ENCODE data around the gene DEFB127.
A peak's percentile ranks its signal among the peaks of the same experiment; 100 is the strongest.
"Not testable (repeated sequence)": the region's sequence is repeated elsewhere in the genome, so short reads cannot be mapped to it uniquely, and the experiment has no call there.

The DEFB127 gene, protein sequence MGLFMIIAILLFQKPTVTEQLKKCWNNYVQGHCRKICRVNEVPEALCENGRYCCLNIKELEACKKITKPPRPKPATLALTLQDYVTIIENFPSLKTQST

DNA sequence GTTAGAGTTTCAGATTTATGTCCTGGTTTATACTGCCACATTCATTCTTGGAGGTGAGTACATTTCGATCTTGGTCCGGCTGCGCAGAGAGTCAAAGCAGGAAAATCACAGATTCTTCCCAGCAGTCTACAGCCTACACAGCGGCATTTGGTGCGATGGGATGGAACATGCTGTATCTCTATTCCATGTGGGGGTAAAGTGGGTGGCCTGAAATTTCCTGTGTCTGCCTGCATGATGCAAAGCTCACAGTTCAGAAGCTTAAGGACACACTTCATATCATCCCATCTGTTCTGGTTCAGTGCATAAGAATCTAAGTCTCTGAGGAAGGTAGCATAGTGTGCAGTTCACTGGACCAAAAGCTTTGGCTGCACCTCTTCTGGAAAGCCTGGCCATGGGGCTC is at the start of gene DEFB127:
Gene DEFB127, plus strand, starts transcription at position 301 of the 400 bp plus-strand sequence. Its CDS starts 91 bp downstream, at position 392.
- TF ChIP-seq, protein P1, sequence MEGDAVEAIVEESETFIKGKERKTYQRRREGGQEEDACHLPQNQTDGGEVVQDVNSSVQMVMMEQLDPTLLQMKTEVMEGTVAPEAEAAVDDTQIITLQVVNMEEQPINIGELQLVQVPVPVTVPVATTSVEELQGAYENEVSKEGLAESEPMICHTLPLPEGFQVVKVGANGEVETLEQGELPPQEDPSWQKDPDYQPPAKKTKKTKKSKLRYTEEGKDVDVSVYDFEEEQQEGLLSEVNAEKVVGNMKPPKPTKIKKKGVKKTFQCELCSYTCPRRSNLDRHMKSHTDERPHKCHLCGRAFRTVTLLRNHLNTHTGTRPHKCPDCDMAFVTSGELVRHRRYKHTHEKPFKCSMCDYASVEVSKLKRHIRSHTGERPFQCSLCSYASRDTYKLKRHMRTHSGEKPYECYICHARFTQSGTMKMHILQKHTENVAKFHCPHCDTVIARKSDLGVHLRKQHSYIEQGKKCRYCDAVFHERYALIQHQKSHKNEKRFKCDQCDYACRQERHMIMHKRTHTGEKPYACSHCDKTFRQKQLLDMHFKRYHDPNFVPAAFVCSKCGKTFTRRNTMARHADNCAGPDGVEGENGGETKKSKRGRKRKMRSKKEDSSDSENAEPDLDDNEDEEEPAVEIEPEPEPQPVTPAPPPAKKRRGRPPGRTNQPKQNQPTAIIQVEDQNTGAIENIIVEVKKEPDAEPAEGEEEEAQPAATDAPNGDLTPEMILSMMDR (IDR thresholded peaks at IDR 0.05; ENCODE audit: low read depth, low read length): no peak
- H3K4me3 ChIP-seq (ENCODE audit: low read depth, low read length): no peak within 1 kb of the TSS

DNA sequence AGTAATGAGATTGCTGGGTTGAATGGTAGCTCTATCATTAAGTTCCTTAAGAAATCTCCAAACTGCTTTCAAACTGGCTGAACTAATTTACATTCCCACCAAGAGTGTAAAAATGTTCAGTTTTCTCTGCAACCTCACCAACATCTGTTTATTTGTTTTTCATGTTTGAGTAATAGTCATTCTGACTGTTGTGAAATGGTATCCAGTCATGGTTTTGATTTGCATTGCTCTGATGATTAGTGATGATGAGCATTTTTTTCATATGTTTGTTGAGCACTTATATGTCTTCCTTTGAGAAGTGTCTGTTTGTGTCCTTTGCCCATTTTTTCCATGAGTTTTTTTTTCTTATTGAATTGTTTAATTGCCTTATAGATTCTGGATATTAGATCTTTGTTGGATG is 44.9 kb upstream of the DEFB127 start:
- no peak overlapping the region for H3K4me3 ChIP-seq (ENCODE audit: low read depth, low read length)

GRCh38 chr20:117518-117917 is 39.7 kb upstream of the DEFB127 start:
- TF ChIP-seq, protein P1 (IDR thresholded peaks at IDR 0.05; ENCODE audit: low read depth, low read length): no peak
- H3K4me3 ChIP-seq (ENCODE audit: low read depth, low read length): no peak overlapping the region

More for the DNA sequence above, 44.9 kb upstream of the DEFB127 start:
- TF ChIP-seq, protein P1 (IDR thresholded peaks at IDR 0.05; ENCODE audit: low read depth, low read length): no peak

DNA sequence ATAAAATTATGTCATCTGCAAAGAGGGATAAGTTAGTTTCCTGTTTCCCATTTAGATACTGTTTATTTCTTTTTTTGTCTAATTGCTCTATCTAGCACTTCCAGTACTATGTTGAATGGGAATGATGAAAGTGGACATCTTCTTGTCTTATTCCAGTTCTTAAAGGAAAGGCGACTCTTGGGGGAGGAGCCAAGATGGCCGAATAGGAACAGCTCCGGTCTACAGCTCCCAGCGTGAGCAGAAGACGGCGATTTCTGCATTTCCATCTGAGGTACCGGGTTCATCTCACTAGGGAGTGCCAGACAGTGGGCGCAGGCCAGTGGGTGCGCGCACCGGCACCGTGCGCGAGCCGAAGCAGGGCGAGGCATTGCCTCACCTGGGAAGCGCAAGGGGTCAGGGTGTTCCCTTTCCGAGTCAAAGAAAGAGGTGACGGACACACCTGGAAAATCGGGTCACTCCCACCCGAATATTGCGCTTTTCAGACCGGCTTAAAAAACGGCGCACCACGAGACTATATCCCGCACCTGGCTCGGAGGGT is 27.4 kb upstream of the DEFB127 start:
- H3K4me3 ChIP-seq (ENCODE audit: low read depth, low read length): not testable (repeated sequence)

GRCh38 chr20:137668-138490 is 19.4 kb upstream of the DEFB127 start:
- TF ChIP-seq, protein P1 (IDR thresholded peaks at IDR 0.05; ENCODE audit: low read depth, low read length): peak; percentile 19; the same call in 1 of the 2 replicates
- no peak overlapping the region for H3K4me3 ChIP-seq (ENCODE audit: low read depth, low read length)

DNA sequence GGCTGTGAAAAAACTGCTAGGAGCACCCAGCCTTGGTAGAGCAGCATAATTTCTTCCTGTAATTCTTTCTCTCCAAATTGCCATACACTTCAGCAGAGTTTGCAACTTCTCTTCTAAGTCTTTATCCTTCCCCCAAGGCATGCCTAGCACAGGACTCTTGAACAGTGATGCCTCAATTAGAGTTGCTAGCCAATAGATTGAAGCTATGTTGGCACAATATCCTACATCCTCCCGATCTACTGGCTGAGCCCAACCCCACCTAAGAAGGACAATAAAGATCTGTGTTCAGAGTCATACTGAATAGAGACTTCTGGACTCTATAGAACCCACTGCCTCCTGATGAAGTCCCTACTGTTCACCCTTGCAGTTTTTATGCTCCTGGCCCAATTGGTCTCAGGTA is 15.0 kb upstream of the DEFB127 start, which contains the start of gene DEFB126:
Gene DEFB126, plus strand, starts transcription at position 301 of the 400 bp plus-strand sequence. Its CDS starts 39 bp downstream, at position 340.
- TF ChIP-seq, protein P1 (IDR thresholded peaks at IDR 0.05; ENCODE audit: low read depth, low read length): no peak

GRCh38 chr20:145877-146276 is 11.4 kb upstream of the DEFB127 start:
- H3K4me3 ChIP-seq (ENCODE audit: low read depth, low read length): no peak overlapping the region
- TF ChIP-seq, protein P1 (IDR thresholded peaks at IDR 0.05; ENCODE audit: low read depth, low read length): no peak

More for the DNA sequence above, 15.0 kb upstream of the DEFB127 start, which contains the start of gene DEFB126:
- H3K4me3 ChIP-seq (ENCODE audit: low read depth, low read length): no peak within 1 kb of the TSS

Data from WI38 (cell line).